ENCODE measurements around the gene KIZ.

KIZ gene

DNA sequence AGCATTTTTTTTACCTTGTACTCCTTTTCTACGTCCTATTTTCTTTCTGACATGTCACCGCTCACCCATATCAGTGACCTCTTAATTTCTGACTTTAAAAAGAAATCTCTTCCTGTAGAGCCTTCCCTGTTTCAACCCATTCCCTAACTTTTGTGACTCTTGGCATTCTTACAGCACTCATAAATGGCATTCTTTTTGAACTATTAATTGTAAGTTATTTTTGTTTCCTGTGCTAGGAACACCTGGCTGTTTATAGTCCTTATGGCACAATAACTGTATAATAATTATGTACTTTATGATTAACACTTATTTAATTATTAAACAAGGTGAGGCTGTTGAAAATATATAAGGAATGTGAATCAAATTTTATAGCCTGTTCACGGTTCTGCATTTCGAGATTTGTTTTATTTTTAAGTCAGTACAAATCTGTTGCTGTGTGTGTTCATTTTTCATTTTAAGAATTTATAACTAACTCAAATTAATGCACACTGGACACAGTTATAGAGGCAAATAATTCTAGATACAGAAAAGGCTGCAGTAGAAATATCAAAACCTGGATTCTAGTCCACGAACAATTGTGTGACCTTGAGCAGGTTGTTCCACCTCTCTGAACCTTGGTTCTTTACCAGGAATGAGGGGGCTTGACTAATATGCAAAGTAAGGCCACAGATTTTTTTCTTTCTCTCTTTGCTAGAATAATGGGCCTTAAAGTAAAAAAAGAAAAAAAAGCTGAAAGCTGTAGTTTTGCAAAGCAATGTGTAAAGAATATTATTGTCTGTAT is 1.5 kb downstream of the KIZ start:
- Histone ChIP-seq H3K4me3 (no peak overlapping the region), H3K27ac (no peak overlapping the region)
- DNase-seq (ENCODE audit: low spot score): no peak
- TF ChIP-seq, protein P1, sequence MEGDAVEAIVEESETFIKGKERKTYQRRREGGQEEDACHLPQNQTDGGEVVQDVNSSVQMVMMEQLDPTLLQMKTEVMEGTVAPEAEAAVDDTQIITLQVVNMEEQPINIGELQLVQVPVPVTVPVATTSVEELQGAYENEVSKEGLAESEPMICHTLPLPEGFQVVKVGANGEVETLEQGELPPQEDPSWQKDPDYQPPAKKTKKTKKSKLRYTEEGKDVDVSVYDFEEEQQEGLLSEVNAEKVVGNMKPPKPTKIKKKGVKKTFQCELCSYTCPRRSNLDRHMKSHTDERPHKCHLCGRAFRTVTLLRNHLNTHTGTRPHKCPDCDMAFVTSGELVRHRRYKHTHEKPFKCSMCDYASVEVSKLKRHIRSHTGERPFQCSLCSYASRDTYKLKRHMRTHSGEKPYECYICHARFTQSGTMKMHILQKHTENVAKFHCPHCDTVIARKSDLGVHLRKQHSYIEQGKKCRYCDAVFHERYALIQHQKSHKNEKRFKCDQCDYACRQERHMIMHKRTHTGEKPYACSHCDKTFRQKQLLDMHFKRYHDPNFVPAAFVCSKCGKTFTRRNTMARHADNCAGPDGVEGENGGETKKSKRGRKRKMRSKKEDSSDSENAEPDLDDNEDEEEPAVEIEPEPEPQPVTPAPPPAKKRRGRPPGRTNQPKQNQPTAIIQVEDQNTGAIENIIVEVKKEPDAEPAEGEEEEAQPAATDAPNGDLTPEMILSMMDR (IDR thresholded peaks at IDR 0.05): no peak

DNA sequence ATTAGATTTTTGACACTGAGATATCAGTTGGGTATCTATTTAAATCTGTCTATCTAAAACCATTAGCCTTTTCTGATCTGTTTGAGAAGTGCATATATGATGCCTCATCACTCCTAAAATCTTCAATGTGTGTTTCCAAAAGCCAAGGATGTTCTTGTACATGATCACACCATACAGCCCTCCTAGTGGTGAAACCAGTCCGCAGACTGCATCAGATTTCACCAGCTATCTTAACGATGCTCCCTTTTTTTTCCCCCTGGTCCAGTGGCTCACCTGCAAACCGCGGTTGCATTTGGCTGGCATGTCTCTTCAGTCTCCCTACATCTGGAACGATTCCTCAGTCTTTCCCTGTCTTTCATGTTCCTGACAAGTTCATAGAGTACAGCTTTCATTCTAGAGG is 4.0 kb downstream of the KIZ start:
- H3K27ac ChIP-seq: no peak overlapping the region
- H3K4me3 ChIP-seq: no peak overlapping the region
- DNase-seq (ENCODE audit: low spot score): no peak
- TF ChIP-seq, protein P1 (IDR thresholded peaks at IDR 0.05): no peak

DNA sequence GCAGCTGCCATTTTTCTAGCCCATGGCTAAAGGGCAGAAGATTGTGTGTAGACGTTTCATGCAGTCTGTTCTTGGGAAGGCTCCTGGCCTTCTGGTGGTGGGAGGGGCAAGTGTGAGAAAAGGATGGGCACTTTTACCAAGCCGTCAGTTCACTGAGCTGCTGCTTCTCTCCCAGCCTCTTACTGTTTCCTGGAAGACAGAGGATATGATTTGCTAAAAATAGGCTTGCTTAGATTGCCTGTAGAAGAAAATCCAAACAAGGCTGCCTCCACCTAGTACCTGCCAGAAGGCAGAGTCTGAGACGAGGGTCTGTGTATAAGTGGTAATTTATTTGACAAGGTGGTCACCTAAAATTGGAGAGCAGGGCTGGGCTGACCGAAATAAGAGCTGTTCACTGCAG is 7.5 kb downstream of the KIZ start:
- Histone ChIP-seq H3K27ac (no peak overlapping the region), H3K4me3 (no peak overlapping the region)
- DNase-seq (ENCODE audit: low spot score): no peak
- TF ChIP-seq, protein P1 (IDR thresholded peaks at IDR 0.05): no peak

DNA sequence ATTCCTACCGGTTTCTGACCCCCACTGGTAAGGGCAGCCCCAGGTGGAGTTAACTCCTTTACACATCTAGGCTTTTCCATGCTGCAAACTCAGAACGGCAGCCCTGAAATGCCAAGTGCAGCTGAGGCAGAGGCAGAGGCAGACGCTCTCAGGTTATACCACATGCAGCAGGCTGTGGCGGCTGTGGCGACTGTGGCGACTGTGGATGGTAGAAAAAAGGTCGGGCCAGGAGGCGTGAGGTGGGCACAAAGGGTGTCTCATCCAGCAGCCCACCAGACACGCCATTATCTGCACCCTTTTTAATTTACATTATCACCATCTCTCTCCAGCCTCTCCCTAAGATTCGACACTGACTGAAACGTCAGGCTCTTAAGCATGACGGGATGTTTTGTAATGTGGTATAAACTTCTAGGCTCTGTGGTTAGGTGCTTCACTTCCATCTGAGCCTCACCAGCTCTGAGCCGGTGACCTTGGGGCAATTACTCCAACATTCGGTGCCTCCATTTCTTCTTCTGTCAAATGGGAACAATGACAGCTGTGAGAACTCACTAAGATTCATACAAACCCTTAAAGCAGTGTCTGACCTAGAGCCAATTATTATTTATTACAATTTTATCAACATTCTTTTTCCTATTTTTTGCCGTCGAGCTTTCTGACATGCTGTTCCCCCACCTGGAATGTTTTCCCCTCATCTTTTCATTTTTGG is 8.2 kb downstream of the KIZ start:
- TF ChIP-seq, protein P1 (IDR thresholded peaks at IDR 0.05): no peak
- no peak overlapping the region for H3K4me3 ChIP-seq
- DNase-seq (ENCODE audit: low spot score): no peak
- H3K27ac ChIP-seq: no peak overlapping the region

DNA sequence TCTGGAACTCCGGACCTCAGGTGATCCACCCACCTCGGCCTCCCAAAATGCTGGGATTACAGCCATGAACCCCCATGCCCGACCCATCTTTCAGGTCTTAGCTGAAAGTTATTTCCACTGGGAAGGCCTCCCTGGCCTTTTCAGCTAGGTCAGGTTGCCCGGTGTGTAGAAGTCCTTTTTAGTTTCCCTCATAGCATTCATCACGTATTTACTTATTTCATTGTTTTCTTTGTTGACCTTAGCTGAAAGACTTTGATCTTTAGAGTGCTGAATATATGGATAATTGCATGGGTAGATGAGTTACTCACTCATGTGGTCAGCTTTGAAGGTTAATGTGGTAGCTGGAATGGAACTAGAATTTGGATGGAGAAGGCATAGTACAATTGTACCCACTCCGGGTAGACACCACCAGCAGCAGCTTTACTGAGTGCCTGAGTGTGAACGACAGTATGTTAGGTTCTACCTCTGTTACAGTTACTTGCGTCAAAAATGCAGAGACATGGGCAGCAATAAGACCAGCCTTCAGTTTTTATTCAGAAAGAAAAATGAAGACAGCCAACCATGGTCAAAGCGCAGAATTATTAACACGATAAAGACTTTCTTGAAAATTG is 9.1 kb downstream of the KIZ start:
- no peak for DNase-seq (ENCODE audit: low spot score)
- Histone ChIP-seq H3K4me3 (no peak overlapping the region), H3K27ac (no peak overlapping the region)
- TF ChIP-seq, protein P1 (IDR thresholded peaks at IDR 0.05): no peak

DNA sequence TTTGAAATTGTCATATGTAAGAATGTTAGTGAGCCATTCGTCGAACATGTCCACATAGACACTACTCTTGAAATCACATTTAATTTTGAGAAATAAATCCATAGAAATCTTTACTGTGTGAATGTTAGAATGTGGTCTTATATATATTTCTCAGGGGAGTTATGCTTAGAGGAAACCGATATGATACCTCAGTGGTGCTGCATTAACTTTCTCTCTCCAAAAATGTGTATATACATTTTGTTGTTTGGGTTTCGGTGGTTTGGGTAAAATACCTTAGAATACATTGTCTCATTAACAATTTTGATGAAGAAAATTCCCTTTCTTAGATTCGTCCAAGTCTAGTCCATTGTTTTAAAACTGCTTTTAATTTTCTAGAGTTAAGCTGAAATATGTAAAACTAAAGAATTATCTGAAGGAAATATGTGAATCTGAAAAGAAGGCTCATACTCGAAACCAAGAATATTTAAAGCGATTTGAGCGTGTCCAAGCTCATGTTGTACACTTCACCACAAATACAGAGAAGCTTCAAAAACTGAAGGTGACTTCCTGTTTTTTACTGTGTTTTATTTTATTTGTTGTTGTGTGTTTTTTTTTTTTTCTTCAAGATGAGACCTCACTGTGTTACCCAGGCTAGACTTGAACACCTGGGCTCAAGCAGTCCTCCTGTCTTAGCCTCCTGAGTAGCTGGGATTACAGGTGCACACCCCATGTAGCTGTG is 10.3 kb downstream of the KIZ start:
- TF ChIP-seq, protein P1 (IDR thresholded peaks at IDR 0.05): no peak
- Histone ChIP-seq H3K4me3 (no peak overlapping the region), H3K27ac (no peak overlapping the region)
- no peak for DNase-seq (ENCODE audit: low spot score)
